Naive thymus-derived CD4-positive, alpha-beta T cell (primary cell): Measurements from ENCODE around the gene DPYSL4. TPM values are rescaled to one million over a fixed set of nuclear protein-coding genes. Genes with fewer than 3 reads are reported as not detected.
A peak's percentile ranks its signal among the peaks of the same experiment; 100 is the strongest.

Source experiments
- ATAC-seq: fragments of 150-1000 bp; cut with Tn5 transposase; 2 replicates; pipeline ENCODE4 v1.10.0; 2021; ENCODE audit warnings: mild to moderate bottlenecking, moderate library complexity
- CTCF ChIA-PET: fragments of 350-600 bp; sonication (Branson Sonifier 250); formaldehyde crosslinking; loops from one replicate; lab custom pipeline; 2021; ENCODE audit warnings: antibody characterized with exemption; lab: Charles Lee
- POLR2A ChIA-PET: fragments of 350-600 bp; sonication (Branson Sonifier 250); formaldehyde crosslinking; loops from one replicate; lab custom pipeline; 2021; ENCODE audit warnings: antibody characterized with exemption, inconsistent platforms; lab: Charles Lee
- DNase-seq, 9 donors: peaks; one replicate each; pipeline versions ENCODE4 v3.0.0 to v3.0.0-alpha.2; 2020 to 2022; ENCODE audit warnings: mixed read lengths in 1 of 9
- H3K27ac ChIP-seq: one replicate; pipeline ENCODE4 v1.7.0; 2013; ENCODE audit warnings: mild to moderate bottlenecking, low read depth, low read length, moderate library complexity
- H3K27me3 ChIP-seq, 2 donors: one replicate each; pipeline ENCODE4 v1.7.0; 2013; ENCODE audit warnings: low read length in 2 of 2, mild to moderate bottlenecking in 2 of 2, moderate library complexity in 2 of 2; ENCODE audit not compliant: control insufficient read depth in 2 of 2, insufficient read depth in 2 of 2
- H3K36me3 ChIP-seq, 3 experiments: 1 replicate in 2 of 3; 2 replicates in 1 of 3; pipeline ENCODE4 v1.7.0; 2013; ENCODE audit warnings: low read length in 3 of 3, mild to moderate bottlenecking in 3 of 3, moderate library complexity in 1 of 3; ENCODE audit not compliant: insufficient read depth in 3 of 3, control insufficient read depth in 2 of 3
- H3K4me1 ChIP-seq, 2 donors: one replicate each; pipeline ENCODE4 v1.7.0; 2013; ENCODE audit warnings: low read length in 2 of 2, mild to moderate bottlenecking in 2 of 2, moderate library complexity in 1 of 2; ENCODE audit not compliant: control insufficient read depth in 2 of 2, insufficient read depth in 2 of 2
- H3K4me3 ChIP-seq: 2 replicates; pipeline ENCODE4 v1.7.0; 2013; ENCODE audit warnings: mild to moderate bottlenecking, low read length
- H3K9me3 ChIP-seq, 3 experiments: 1 replicate in 2 of 3; 2 replicates in 1 of 3; pipeline ENCODE4 v1.7.0; 2013; ENCODE audit warnings: low read length in 3 of 3; ENCODE audit not compliant: control insufficient read depth in 2 of 3
- H3K27ac Mint-ChIP-seq, 9 donors: one replicate each; pipeline ENCODE4 v1.8.0; 2020 to 2022; ENCODE audit warnings: mixed read lengths in 9 of 9, mild to moderate bottlenecking in 8 of 9, moderate library complexity in 5 of 9, inconsistent platforms in 2 of 9
- H3K27me3 Mint-ChIP-seq, 5 donors: one replicate each; pipeline ENCODE4 v1.8.0; 2021 to 2022; ENCODE audit warnings: mixed read lengths in 5 of 5, mild to moderate bottlenecking in 1 of 5
- H3K36me3 Mint-ChIP-seq, 5 donors: one replicate each; pipeline ENCODE4 v1.8.0; 2020 to 2022; ENCODE audit warnings: mixed read lengths in 5 of 5, mild to moderate bottlenecking in 3 of 5, inconsistent platforms in 1 of 5
- H3K4me1 Mint-ChIP-seq, 7 donors: one replicate each; pipeline ENCODE4 v1.8.0; 2020 to 2022; ENCODE audit warnings: mixed read lengths in 7 of 7, mild to moderate bottlenecking in 3 of 7, inconsistent platforms in 1 of 7
- H3K4me3 Mint-ChIP-seq, 10 donors: one replicate each; pipeline ENCODE4 v1.8.0; 2020 to 2022; ENCODE audit warnings: mild to moderate bottlenecking in 10 of 10, mixed read lengths in 10 of 10, moderate library complexity in 6 of 10, inconsistent platforms in 2 of 10
- H3K9me3 Mint-ChIP-seq, 11 donors: one replicate each; pipeline ENCODE4 v1.8.0; 2020 to 2022; ENCODE audit warnings: mixed read lengths in 11 of 11, mild to moderate bottlenecking in 4 of 11, inconsistent platforms in 1 of 11, moderate library complexity in 1 of 11
- intact Hi-C, 2 donors: fragments of 100-400 bp; cut with micrococcal nuclease; formaldehyde crosslinking; loops; one replicate each; pipeline ENCODE4 v1.15.1; 2023
- polyA plus RNA-seq, 2 donors: library from polyadenylated mRNA; unstranded; fragments of 300-500 nt; fragmentation: Illumina TruSeq; gene quantifications; one replicate each; pipeline ENCODE4 v1.2.3, GENCODE V29; 2021
- total RNA-seq, 6 experiments: library from RNA in 5 of 6; stranded (reverse) in 5 of 6; gene quantifications; 1 replicate in 5 of 6; 2 replicates in 1 of 6; pipeline ENCODE4 v1.2.3 and lab custom pipeline; 2021 to 2026

The DPYSL4 gene
- total and polyA plus RNA-seq, 7 experiments from 2014 or later = 0.35 to 60.0 (median 9.4) TPM

- peaks cover 6 to 23% (median 16%) of the 10 kb centered on the region in 7 donors for H3K4me1 Mint-ChIP-seq
- CTCF ChIA-PET = interaction anchor here (0.9 to 1.2 kb wide), 2 partner anchors 128 to 136 kb away, joined by 3 to 6 read pairs; no protein-coding TSS in a partner anchor
- intact Hi-C loops = no loop called here
Observed at GRCh38 chr10:132225073-132225848, 38.5 kb downstream of the DPYSL4 start.

GRCh38 chr10:132225849-132226205, 39.1 kb downstream of the DPYSL4 start:
- no peak overlapping the region for H3K4me3 Mint-ChIP-seq
- ATAC-seq (no peak), DNase-seq (no peak)
- H3K4me3 ChIP-seq = no peak overlapping the region
- ChIA-PET POLR2A (no interaction called here), CTCF (no interaction called here)
- no peaks in the 10 kb centered on the region for H3K9me3 ChIP-seq
- peaks cover 0 to 11% (median 2%) of the 10 kb centered on the region in 5 donors for H3K36me3 Mint-ChIP-seq
- intact Hi-C loops = no loop called here
- peaks cover 0 to 10% of the 10 kb centered on the region in 2 donors for H3K4me1 ChIP-seq
- H3K9me3 Mint-ChIP-seq = peaks cover 0 to 2% (median 0%) of the 10 kb centered on the region in 11 donors
- no peaks in the 10 kb centered on the region for H3K36me3 ChIP-seq
- H3K27ac ChIP-seq = no peak overlapping the region
- H3K27ac Mint-ChIP-seq = no peak overlapping the region
- H3K27me3 Mint-ChIP-seq = no peaks in the 10 kb centered on the region
- peaks cover 8 to 25% (median 18%) of the 10 kb centered on the region in 7 donors for H3K4me1 Mint-ChIP-seq
- H3K27me3 ChIP-seq = no peaks in the 10 kb centered on the region

More at GRCh38 chr10:132225073-132225848, 38.5 kb downstream of the DPYSL4 start:
- Histone ChIP-seq H3K27ac (no peak overlapping the region), H3K9me3 (no peaks in the 10 kb centered on the region), H3K27me3 (no peaks in the 10 kb centered on the region), H3K4me1 (peaks cover 0 to 10% of the 10 kb centered on the region in 2 donors), H3K4me3 (no peak overlapping the region), H3K36me3 (no peaks in the 10 kb centered on the region)
- Mint-ChIP-seq H3K27me3 (no peaks in the 10 kb centered on the region), H3K4me3 (no peak overlapping the region), H3K36me3 (peaks cover 0 to 17% (median 5%) of the 10 kb centered on the region in 5 donors), H3K9me3 (peaks cover 0 to 2% (median 0%) of the 10 kb centered on the region in 11 donors), H3K27ac (no peak overlapping the region)
- POLR2A ChIA-PET = no interaction called here
- ATAC-seq = no peak
- DNase-seq = no peak

- Histone ChIP-seq H3K27me3 (no peaks in the 10 kb centered on the region), H3K9me3 (no peaks in the 10 kb centered on the region), H3K4me3 (no peak overlapping the region), H3K4me1 (peaks cover 0 to 11% of the 10 kb centered on the region in 2 donors), H3K27ac (no peak overlapping the region), H3K36me3 (no peaks in the 10 kb centered on the region)
- ChIA-PET POLR2A (no interaction called here), CTCF (no interaction called here)
- Mint-ChIP-seq H3K9me3 (peaks cover 0 to 2% (median 0%) of the 10 kb centered on the region in 11 donors), H3K4me1 (peaks cover 11 to 35% (median 25%) of the 10 kb centered on the region in 7 donors), H3K27ac (peak overlapping the region in 5 of 9 donors; percentile 0 to 58 (median 24)), H3K4me3 (peak overlapping the region in 1 of 10 donors; percentile 24), H3K27me3 (no peaks in the 10 kb centered on the region), H3K36me3 (peaks cover 0 to 10% (median 2%) of the 10 kb centered on the region in 5 donors)
- DNase-seq (no peak), ATAC-seq (no peak)
- intact Hi-C loops = no loop called here
Observed at GRCh38 chr10:132226586-132227405, 40.0 kb downstream of the DPYSL4 start.

GRCh38 chr10:132227851-132228390, 41.2 kb downstream of the DPYSL4 start:
- no peaks in the 10 kb centered on the region for H3K27me3 ChIP-seq
- no peak overlapping the region for H3K27ac ChIP-seq
- ChIA-PET CTCF (no interaction called here), POLR2A (no interaction called here)
- intact Hi-C loops = no loop called here
- H3K36me3 ChIP-seq = no peaks in the 10 kb centered on the region
- DNase-seq = no peak
- Mint-ChIP-seq H3K36me3 (peaks cover 0 to 10% (median 2%) of the 10 kb centered on the region in 5 donors), H3K27ac (peak overlapping the region in 2 of 9 donors; percentile 22 to 45), H3K4me1 (peaks cover 21 to 46% (median 32%) of the 10 kb centered on the region in 7 donors), H3K9me3 (peaks cover 0 to 2% (median 0%) of the 10 kb centered on the region in 11 donors), H3K27me3 (no peaks in the 10 kb centered on the region), H3K4me3 (no peak overlapping the region)
- ATAC-seq = no peak
- peaks cover 0 to 16% of the 10 kb centered on the region in 2 donors for H3K4me1 ChIP-seq
- no peaks in the 10 kb centered on the region for H3K9me3 ChIP-seq
- no peak overlapping the region for H3K4me3 ChIP-seq

- intact Hi-C loops = no loop called here
- Mint-ChIP-seq H3K4me3 (peak overlapping the region in 2 of 10 donors; percentile 10 to 85), H3K27ac (peak overlapping the region in 8 of 9 donors; percentile 30 to 95 (median 73))
Observed at GRCh38 chr10:132228616-132229015, 41.9 kb downstream of the DPYSL4 start.

GRCh38 chr10:132229096-132229495, 42.3 kb downstream of the DPYSL4 start:
- DNase-seq = peak in 1 of 9 donors; percentile 4
- no peaks in the 10 kb centered on the region for H3K27me3 ChIP-seq
- peaks cover 0 to 10% of the 10 kb centered on the region in 2 donors for H3K4me1 ChIP-seq
- CTCF ChIA-PET = no interaction called here
- Mint-ChIP-seq H3K4me3 (peak overlapping the region in 5 of 10 donors; percentile 10 to 88 (median 84)), H3K27ac (peak overlapping the region in 8 of 9 donors; percentile 70 to 96 (median 90)), H3K9me3 (peaks cover 0 to 2% (median 0%) of the 10 kb centered on the region in 11 donors), H3K27me3 (no peaks in the 10 kb centered on the region), H3K36me3 (peaks cover 0 to 10% (median 2%) of the 10 kb centered on the region in 5 donors), H3K4me1 (peaks cover 22 to 51% (median 33%) of the 10 kb centered on the region in 7 donors)
- no peaks in the 10 kb centered on the region for H3K36me3 ChIP-seq
- H3K27ac ChIP-seq = no peak overlapping the region
- no peak overlapping the region for H3K4me3 ChIP-seq
- POLR2A ChIA-PET = no interaction called here
- no peak for ATAC-seq
- intact Hi-C loops = no loop called here
- no peaks in the 10 kb centered on the region for H3K9me3 ChIP-seq

More at GRCh38 chr10:132228616-132229015, 41.9 kb downstream of the DPYSL4 start:
- CTCF ChIA-PET = no interaction called here
- Mint-ChIP-seq H3K36me3 (peaks cover 0 to 10% (median 2%) of the 10 kb centered on the region in 5 donors), H3K9me3 (peaks cover 0 to 2% (median 0%) of the 10 kb centered on the region in 11 donors), H3K27me3 (no peaks in the 10 kb centered on the region), H3K4me1 (peaks cover 22 to 51% (median 33%) of the 10 kb centered on the region in 7 donors)
- H3K9me3 ChIP-seq = no peaks in the 10 kb centered on the region
- H3K36me3 ChIP-seq = no peaks in the 10 kb centered on the region
- H3K4me3 ChIP-seq = no peak overlapping the region
- ATAC-seq = no peak
- no peak for DNase-seq
- no peak overlapping the region for H3K27ac ChIP-seq
- H3K4me1 ChIP-seq = peaks cover 0 to 12% of the 10 kb centered on the region in 2 donors
- no peaks in the 10 kb centered on the region for H3K27me3 ChIP-seq
- POLR2A ChIA-PET = no interaction called here
